Measurements from ENCODE around the gene SH3BGRL3.
"Not testable (repeated sequence)": the region's sequence is repeated elsewhere in the genome, so short reads cannot be mapped to it uniquely, and the experiment has no call there.

SH3BGRL3 gene

GRCh38 chr1:26291433-26291832 lies 11.5 kb downstream of the SH3BGRL3 start:
- TF ChIP-seq CTCF (conservative IDR thresholded peaks at IDR 0.05; ENCODE audit: low read length), result no peak
- H3K4me3 ChIP-seq (ENCODE audit: low read length), result no peak overlapping the region
- no peak for DNase-seq (ENCODE audit: low read depth)

DNA sequence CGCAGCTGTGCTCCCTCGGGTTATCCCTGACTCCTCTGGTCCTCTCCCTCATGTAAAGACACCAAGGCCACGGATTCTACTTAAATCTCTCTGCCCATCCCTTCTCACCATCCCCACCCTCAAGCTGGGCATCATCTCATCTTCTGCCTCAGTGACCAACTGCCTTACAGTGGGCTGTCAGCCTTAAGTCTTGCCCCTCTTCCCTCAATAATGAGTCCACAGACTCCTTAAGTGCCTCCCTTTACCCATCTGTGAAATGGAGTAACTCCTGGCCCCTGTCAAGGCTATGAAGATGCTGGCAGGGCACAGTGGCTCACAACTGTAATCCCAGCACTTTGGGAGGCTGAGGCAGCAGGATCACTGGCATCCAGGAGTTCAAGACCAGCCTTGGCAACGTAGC lies 12.1 kb downstream of the SH3BGRL3 start:
- no peak overlapping the region for H3K4me3 ChIP-seq (ENCODE audit: low read length)
- no peak for DNase-seq (ENCODE audit: low read depth)
- no peak for TF ChIP-seq CTCF (conservative IDR thresholded peaks at IDR 0.05; ENCODE audit: low read length)

DNA sequence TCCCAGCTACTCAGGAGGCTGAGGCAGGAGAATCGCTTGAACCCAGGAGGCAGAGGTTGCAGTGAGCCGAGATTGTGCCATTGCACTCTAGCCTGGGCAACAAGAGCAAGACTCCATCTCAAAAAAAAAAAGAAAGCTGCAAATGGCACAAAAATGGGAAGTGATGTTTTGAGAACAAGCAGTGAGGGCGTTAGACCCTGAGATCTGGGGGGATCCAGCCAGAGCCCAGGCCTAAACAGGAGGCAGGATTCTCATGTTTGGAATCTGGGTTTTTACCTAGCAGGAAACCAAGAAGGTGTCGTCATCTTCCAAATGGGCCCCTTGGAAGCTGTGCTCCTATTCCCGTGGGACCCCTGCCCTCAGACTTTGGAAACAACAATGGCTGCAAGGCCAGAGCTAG lies 12.8 kb downstream of the SH3BGRL3 start:
- H3K4me3 ChIP-seq (ENCODE audit: low read length); DNase-seq (ENCODE audit: low read depth): not testable (repeated sequence)

GRCh38 chr1:26293911-26294463 lies 14.1 kb downstream of the SH3BGRL3 start:
- no peak for TF ChIP-seq CTCF (conservative IDR thresholded peaks at IDR 0.05; ENCODE audit: low read length)
- no peak overlapping the region for H3K4me3 ChIP-seq (ENCODE audit: low read length)

DNA sequence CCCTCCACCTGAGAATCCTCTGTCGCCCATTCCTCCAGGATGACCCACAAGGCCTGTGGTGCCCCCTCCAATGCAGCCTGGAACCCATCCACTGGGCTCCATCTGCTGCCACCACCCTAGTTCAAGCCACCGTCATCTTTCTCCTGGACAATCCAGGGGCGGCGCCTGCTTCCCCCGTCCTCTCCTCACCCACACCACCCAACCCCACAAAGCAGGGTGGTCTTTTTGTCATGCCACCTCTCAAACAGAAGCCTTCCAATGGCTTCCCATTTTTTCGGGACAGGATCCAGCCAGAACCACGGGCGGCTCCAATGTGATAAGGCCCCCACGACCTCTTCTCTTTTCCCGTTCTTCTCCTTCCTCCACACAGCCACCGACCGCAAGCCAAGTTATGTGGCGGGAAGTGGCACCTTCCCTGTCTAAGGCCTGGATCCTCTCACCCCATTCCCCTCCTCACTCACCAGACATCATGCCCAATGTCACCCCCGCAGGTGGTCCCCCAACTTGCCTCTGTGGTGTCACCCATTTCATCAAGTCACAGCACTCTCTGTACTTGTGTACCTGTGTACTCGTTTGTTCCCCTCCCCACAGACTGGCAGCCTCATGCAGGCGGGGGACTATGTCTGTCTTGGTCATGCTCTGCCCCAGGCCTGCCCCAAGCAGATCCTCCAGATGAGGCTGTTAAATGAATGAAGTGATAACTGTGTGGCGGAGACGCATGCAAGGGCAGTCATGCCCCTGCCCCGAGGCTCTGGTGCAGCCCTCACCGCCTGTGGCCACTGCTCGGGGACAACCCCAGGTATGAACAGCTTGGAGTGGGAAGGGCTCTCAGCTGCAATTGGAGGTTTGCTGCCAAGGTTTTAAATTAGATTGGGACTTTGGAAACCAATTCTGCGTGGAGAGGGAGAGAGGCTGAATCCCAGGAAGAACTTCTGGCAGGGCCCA lies 15.6 kb downstream of the SH3BGRL3 start:
- no peak for TF ChIP-seq CTCF (conservative IDR thresholded peaks at IDR 0.05; ENCODE audit: low read length)
- no peak overlapping the region for H3K4me3 ChIP-seq (ENCODE audit: low read length)

More at GRCh38 chr1:26293911-26294463, 14.1 kb downstream of the SH3BGRL3 start:
- DNase-seq (ENCODE audit: low read depth), result no peak

GRCh38 chr1:26296340-26297056 lies 16.6 kb downstream of the SH3BGRL3 start:
- no peak for TF ChIP-seq CTCF (conservative IDR thresholded peaks at IDR 0.05; ENCODE audit: low read length)
- no peak for DNase-seq (ENCODE audit: low read depth)
- no peak overlapping the region for H3K4me3 ChIP-seq (ENCODE audit: low read length)

More for the DNA sequence above, 15.6 kb downstream of the SH3BGRL3 start:
- DNase-seq (ENCODE audit: low read depth), result no peak

DNA sequence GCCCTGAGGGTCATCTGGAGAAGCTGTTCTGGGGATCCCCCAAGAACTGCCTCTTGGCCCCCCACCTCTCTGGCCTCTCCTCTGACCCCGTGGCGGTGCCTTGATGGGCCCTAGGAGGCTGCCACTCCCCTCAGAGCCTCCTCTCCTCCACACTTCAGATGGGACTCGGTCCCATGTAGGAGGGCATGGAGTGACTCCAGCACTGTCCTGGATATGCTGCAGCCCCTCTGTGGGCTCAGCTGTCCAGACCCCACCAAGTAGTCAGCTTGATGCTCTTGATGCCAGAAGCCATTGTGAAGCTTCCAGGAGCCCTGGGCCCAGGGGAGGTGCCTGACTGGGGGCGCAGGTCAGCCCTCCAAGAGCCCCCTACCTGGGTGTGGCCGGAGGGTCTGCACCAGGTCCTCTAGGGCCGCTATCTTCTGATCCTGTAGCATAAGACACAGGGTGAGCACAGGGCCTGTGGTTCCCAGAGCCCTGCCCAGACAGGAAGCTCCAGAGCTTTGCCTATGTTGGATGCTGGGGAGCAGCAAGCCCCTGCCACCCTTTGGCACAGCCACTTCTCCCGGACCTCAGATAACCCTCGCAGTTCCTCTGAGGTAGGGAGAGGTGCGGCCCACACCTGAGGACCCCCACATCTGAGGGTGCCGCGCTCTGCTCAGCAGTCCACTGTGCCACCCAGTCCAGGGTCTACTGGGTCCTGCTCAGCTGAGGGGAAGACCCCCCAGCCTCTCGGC lies 17.3 kb downstream of the SH3BGRL3 start:
- no peak for DNase-seq (ENCODE audit: low read depth)
- TF ChIP-seq CTCF (conservative IDR thresholded peaks at IDR 0.05; ENCODE audit: low read length), result no peak
- H3K4me3 ChIP-seq (ENCODE audit: low read length), result no peak overlapping the region

All from AG10803 (cell line).